HG03064 (cell line): Measurements from ENCODE around the gene TMEM151B.
"Not testable (repeated sequence)": the region's sequence is repeated elsewhere in the genome, so short reads cannot be mapped to it uniquely, and the experiment has no call there.

Experiments used
- ATAC-seq: cut with Tn5 transposase; IDR thresholded peaks from one replicate; pipeline ENCODE4 v1.9.1; 2021; ENCODE audit warnings: low read depth; ENCODE audit not compliant: unreplicated experiment

TMEM151B gene

GRCh38 chr6:44269921-44270525, at the start of gene TMEM151B:
TMEM151B (plus strand) TSS chr6:44270450; CDS start chr6:44270743, 293 bp downstream.
- no peak for ATAC-seq

- ATAC-seq, result no peak
Measured at GRCh38 chr6:44220913-44221290, 49.3 kb upstream of the TMEM151B start.

- no peak for ATAC-seq
Measured at GRCh38 chr6:44221291-44221960, 48.8 kb upstream of the TMEM151B start.

GRCh38 chr6:44221961-44222335, 48.3 kb upstream of the TMEM151B start:
- ATAC-seq, result no peak

GRCh38 chr6:44222486-44223318, 47.5 kb upstream of the TMEM151B start:
- ATAC-seq, result no peak

- ATAC-seq, result peak; percentile 44
Measured at GRCh38 chr6:44223319-44224028, 46.8 kb upstream of the TMEM151B start, which contains the start of gene SLC29A1. SLC29A1 (plus strand) TSS chr6:44223595; CDS start chr6:44227314, 3,719 bp downstream.

- ATAC-seq, result peak; percentile 17
Measured at GRCh38 chr6:44224029-44224964, 46.0 kb upstream of the TMEM151B start.

GRCh38 chr6:44224965-44225305, 45.3 kb upstream of the TMEM151B start:
- ATAC-seq, result no peak

- ATAC-seq, result no peak
Measured at GRCh38 chr6:44225579-44226325, 44.5 kb upstream of the TMEM151B start.

GRCh38 chr6:44226368-44227147, 43.7 kb upstream of the TMEM151B start:
- no peak for ATAC-seq

GRCh38 chr6:44227148-44227793, 43.0 kb upstream of the TMEM151B start:
- no peak for ATAC-seq

- ATAC-seq, result no peak
Measured at GRCh38 chr6:44228031-44228430, 42.2 kb upstream of the TMEM151B start.

- no peak for ATAC-seq
Measured at GRCh38 chr6:44228433-44228832, 41.8 kb upstream of the TMEM151B start.

- ATAC-seq, result no peak
Measured at GRCh38 chr6:44228836-44229235, 41.4 kb upstream of the TMEM151B start.

GRCh38 chr6:44229376-44230033, 40.7 kb upstream of the TMEM151B start:
- ATAC-seq, result no peak

- no peak for ATAC-seq
Measured at GRCh38 chr6:44230034-44230675, 40.1 kb upstream of the TMEM151B start.

- not testable (repeated sequence) for ATAC-seq
Measured at GRCh38 chr6:44231426-44231825, 38.8 kb upstream of the TMEM151B start.
